Ishikawa (cell line): Measurements from ENCODE around the gene TCF4.

ENCODE experiments used
- CEBPB ChIP-seq: IDR thresholded peaks from 2 replicates; pipeline ENCODE4 v1.6.1; 2012
- CREB1 ChIP-seq: IDR thresholded peaks from 2 replicates; pipeline ENCODE4 v1.6.1; 2012; ENCODE audit warnings: low read depth
- EGR1 ChIP-seq: IDR thresholded peaks from 2 replicates; pipeline ENCODE4 v1.6.1; 2012
- EP300 ChIP-seq: IDR thresholded peaks from 2 replicates; pipeline ENCODE4 v1.6.1; 2012; ENCODE audit warnings: borderline replicate concordance
- FOXM1 ChIP-seq: IDR thresholded peaks from 2 replicates; pipeline ENCODE4 v1.6.1; 2012; ENCODE audit warnings: low read depth, borderline replicate concordance
- MAX ChIP-seq: IDR thresholded peaks from 2 replicates; pipeline ENCODE4 v1.6.1; 2012
- NFIC ChIP-seq: IDR thresholded peaks from 2 replicates; pipeline ENCODE4 v1.6.1; 2012
- RAD21 ChIP-seq: IDR thresholded peaks from 2 replicates; pipeline ENCODE4 v1.6.1; 2012; ENCODE audit warnings: low read depth
- TAF1 ChIP-seq: IDR thresholded peaks from 2 replicates; pipeline ENCODE4 v1.6.1; 2012; ENCODE audit warnings: low read depth, mild to moderate bottlenecking
- TCF12 ChIP-seq: IDR thresholded peaks from 2 replicates; pipeline ENCODE4 v1.6.1; 2012; ENCODE audit warnings: low read depth
- TEAD4 ChIP-seq: IDR thresholded peaks from 2 replicates; pipeline ENCODE4 v1.6.1; 2012
- USF1 ChIP-seq: IDR thresholded peaks from 2 replicates; pipeline ENCODE4 v1.6.1; 2012
- YY1 ChIP-seq: IDR thresholded peaks from 2 replicates; pipeline ENCODE4 v1.6.1; 2012; ENCODE audit warnings: low read depth
- ZBTB7A ChIP-seq: IDR thresholded peaks from 2 replicates; pipeline ENCODE4 v1.6.1; 2012; ENCODE audit warnings: low read depth
- TF ChIP-seq, protein P1 (sequence below): IDR thresholded peaks from 2 replicates; pipeline ENCODE4 v1.6.1; 2012; ENCODE audit warnings: low read depth, mild to moderate bottlenecking

Gene TCF4

GRCh38 chr18:55246278-55246677 lies 341.7 kb downstream of the TCF4 start:
- TF ChIP-seq NFIC (no peak), CREB1 (no peak), CEBPB (no peak), ZBTB7A (no peak), EGR1 (no peak), MAX (no peak), YY1 (no peak), EP300 (no peak), RAD21 (no peak)
- TF ChIP-seq, protein P1, sequence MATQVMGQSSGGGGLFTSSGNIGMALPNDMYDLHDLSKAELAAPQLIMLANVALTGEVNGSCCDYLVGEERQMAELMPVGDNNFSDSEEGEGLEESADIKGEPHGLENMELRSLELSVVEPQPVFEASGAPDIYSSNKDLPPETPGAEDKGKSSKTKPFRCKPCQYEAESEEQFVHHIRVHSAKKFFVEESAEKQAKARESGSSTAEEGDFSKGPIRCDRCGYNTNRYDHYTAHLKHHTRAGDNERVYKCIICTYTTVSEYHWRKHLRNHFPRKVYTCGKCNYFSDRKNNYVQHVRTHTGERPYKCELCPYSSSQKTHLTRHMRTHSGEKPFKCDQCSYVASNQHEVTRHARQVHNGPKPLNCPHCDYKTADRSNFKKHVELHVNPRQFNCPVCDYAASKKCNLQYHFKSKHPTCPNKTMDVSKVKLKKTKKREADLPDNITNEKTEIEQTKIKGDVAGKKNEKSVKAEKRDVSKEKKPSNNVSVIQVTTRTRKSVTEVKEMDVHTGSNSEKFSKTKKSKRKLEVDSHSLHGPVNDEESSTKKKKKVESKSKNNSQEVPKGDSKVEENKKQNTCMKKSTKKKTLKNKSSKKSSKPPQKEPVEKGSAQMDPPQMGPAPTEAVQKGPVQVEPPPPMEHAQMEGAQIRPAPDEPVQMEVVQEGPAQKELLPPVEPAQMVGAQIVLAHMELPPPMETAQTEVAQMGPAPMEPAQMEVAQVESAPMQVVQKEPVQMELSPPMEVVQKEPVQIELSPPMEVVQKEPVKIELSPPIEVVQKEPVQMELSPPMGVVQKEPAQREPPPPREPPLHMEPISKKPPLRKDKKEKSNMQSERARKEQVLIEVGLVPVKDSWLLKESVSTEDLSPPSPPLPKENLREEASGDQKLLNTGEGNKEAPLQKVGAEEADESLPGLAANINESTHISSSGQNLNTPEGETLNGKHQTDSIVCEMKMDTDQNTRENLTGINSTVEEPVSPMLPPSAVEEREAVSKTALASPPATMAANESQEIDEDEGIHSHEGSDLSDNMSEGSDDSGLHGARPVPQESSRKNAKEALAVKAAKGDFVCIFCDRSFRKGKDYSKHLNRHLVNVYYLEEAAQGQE = no peak

- no peak for TF ChIP-seq TCF12
- no peak for TF ChIP-seq CREB1
- TF ChIP-seq FOXM1 = no peak
- TF ChIP-seq MAX = no peak
- TF ChIP-seq ZBTB7A = no peak
- TF ChIP-seq USF1 = no peak
- TF ChIP-seq YY1 = no peak
- TF ChIP-seq TAF1 = no peak
- no peak for TF ChIP-seq RAD21
Measured at GRCh38 chr18:55245211-55245614, 342.8 kb downstream of the TCF4 start.

DNA sequence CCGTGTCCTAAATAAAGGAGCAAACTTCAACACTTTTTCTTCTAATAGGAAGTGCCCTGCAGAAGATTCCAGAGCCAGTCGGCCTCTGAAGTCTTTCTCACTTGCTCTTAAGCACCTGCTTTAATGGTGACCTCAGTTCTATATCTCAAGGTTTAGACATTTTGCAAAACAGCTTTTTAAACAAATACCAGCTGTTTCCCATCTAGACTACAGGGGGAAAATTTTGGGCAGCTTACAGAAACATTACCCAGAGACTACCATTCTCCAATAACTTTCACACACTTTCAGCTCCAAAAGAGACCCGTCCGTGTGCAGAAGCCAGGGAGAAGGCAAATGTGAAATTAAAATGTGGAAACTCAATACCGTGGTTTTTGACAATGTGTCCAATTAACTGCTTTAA lies 343.4 kb downstream of the TCF4 start:
- TF ChIP-seq YY1 (no peak), CREB1 (no peak), RAD21 (no peak), USF1 (no peak), FOXM1 (no peak), TEAD4 (no peak), CEBPB (no peak), EGR1 (no peak)
- TF ChIP-seq, protein P1 = no peak

- TF ChIP-seq, protein P1 = no peak
- TF ChIP-seq ZBTB7A (no peak), FOXM1 (no peak), EP300 (no peak)
Measured at GRCh38 chr18:55243857-55244256, 344.1 kb downstream of the TCF4 start.

DNA sequence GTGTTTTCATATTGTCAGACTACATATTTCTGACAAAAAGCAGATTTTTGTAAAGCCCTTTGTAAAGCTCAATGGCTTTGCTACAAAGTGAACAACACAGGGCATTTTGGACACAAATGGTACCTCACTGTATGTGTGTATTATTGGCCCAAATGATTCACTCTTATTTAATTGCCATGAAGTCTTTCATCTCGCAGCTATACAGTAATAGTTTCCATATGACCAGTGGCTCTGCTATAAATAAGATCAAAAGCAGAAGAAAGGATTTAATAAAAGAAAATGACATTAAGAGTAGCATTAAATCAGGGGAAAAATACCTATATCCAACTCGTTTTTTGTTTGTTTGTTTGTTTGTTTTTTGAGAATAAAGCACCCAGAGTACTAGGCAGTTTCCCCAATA lies 344.7 kb downstream of the TCF4 start:
- TF ChIP-seq TCF12 = no peak
- TF ChIP-seq NFIC = no peak
- no peak for TF ChIP-seq TEAD4
- TF ChIP-seq EGR1 = no peak
- TF ChIP-seq TAF1 = no peak
- TF ChIP-seq ZBTB7A = no peak
- TF ChIP-seq, protein P1 = no peak
- no peak for TF ChIP-seq CEBPB
